Heart left ventricle (tissue), 16 donors: ENCODE data around the gene ANK3. TPM values are rescaled to one million over a fixed set of nuclear protein-coding genes. Genes with fewer than 3 reads are reported as not detected.

ENCODE experiments used
- ATAC-seq, 4 donors: fragments of 200-7000 bp; cut with Tn5 transposase; one replicate each; pipeline ENCODE4 v1.9.1; 2020 to 2022; ENCODE audit warnings: moderate library complexity in 4 of 4, mild to moderate bottlenecking in 3 of 4, moderate number of reproducible peaks in 1 of 4
- DNase-seq, 5 donors: peaks; one replicate each; pipeline ENCODE4 v3.0.0-alpha.2; 2020
- H3K27ac ChIP-seq, 12 donors: fragments of 200-600 bp; sonication (generic) in 4 of 12; one replicate each; pipeline versions ENCODE4 v1.5.0 to v1.8.0; 2016 to 2022; ENCODE audit warnings: mild to moderate bottlenecking in 2 of 12
- H3K27me3 ChIP-seq, 9 donors: fragments of 200-600 bp; sonication (generic) in 2 of 9; one replicate each; pipeline versions ENCODE4 v1.5.1 to v1.8.0; 2016 to 2022; ENCODE audit warnings: mild to moderate bottlenecking in 3 of 9
- H3K36me3 ChIP-seq, 9 donors: fragments of 200-600 bp; sonication (generic) in 2 of 9; one replicate each; pipeline versions ENCODE4 v1.5.0 to v1.8.0; 2018 to 2022; ENCODE audit warnings: mild to moderate bottlenecking in 2 of 9
- H3K4me1 ChIP-seq, 12 donors: fragments of 200-600 bp; sonication (generic) in 4 of 12; one replicate each; pipeline versions ENCODE4 v1.5.0 to v1.8.0; 2016 to 2022; ENCODE audit warnings: mild to moderate bottlenecking in 3 of 12
- H3K4me3 ChIP-seq, 12 donors: fragments of 200-600 bp; sonication (generic) in 4 of 12; one replicate each; pipeline versions ENCODE4 v1.5.0 to v1.8.0; 2017 to 2022; ENCODE audit warnings: mild to moderate bottlenecking in 9 of 12, moderate library complexity in 4 of 12
- H3K9me3 ChIP-seq, 12 donors: fragments of 200-600 bp; sonication (generic) in 4 of 12; one replicate each; pipeline versions ENCODE4 v1.5.0 to v1.8.0; 2016 to 2022; ENCODE audit warnings: mild to moderate bottlenecking in 1 of 12
- POLR2A ChIP-seq, 2 donors: fragments of 450-650 bp; IDR thresholded peaks; one replicate each; pipeline ENCODE4 v1.6.1; 2017; ENCODE audit warnings: antibody characterized with exemption in 2 of 2, mild to moderate bottlenecking in 2 of 2, moderate library complexity in 2 of 2
- WGBS, 4 donors: extraction: QIAGEN DNeasy Blood & Tissue Kit in 2 of 4; methylation state at CpG; one replicate each; pipeline versions ENCODE4 v1.1.5 to v1.1.7; 2013 to 2018; 5-methylcytosine and 5-hydroxymethylcytosine counted together
- intact Hi-C, 10 donors: fragments of 100-400 bp; cut with DNase I; formaldehyde crosslinking; loops; one replicate each; pipeline versions ENCODE4 v1.11.1 to v1.14.2; 2022
- polyA plus RNA-seq, 2 donors: library from polyadenylated mRNA; stranded (reverse); fragments of 200-250 nt; gene quantifications; one replicate each; pipeline ENCODE4 v1.2.3, GENCODE V29; 2013
- total RNA-seq, 9 donors: library from RNA; depleted of rRNA in 2 of 9; stranded (reverse); fragments of >200 nt in 2 of 9; fragmentation: NEBNext Ultra II Directional in 3 of 9; extraction: Animal tissue kit (Norgen Biotek cat#: 25700) in 3 of 9; gene quantifications; one replicate each; pipeline versions ENCODE4 v1.1.0 to v1.2.4, GENCODE V29; 2016 to 2023
- TF ChIP-seq, protein P1 (sequence below), 12 donors: fragments of 200-600 bp; sonication (generic) in 4 of 12; IDR thresholded peaks; one replicate each; pipeline versions ENCODE4 v1.5.0 to v1.8.0; 2018 to 2022; ENCODE audit warnings: antibody characterized with exemption in 12 of 12, mild to moderate bottlenecking in 5 of 12
- donor health status: ischemic (EF 13 %, LVEDD 7.1; RV severe dilation, severe dysfunction).
- donor health status: healthy with polysubstance abuse.
- donor health status: DM: no; HTN: yes; CAD: no.
- donor health status: DM: no; HTN: no; CAD: no.
- donor health status: ischemic (EF 25% LVEDD 6.9; RV normal size, moderate dysfunction).
- donor health status: ischemic (EF 25% LVEDD 5.7; RV mildly dilated, moderate dysfunction).
- donor health status: healthy.
- donor health status: DM: yes; HTN: yes; CAD: no.
- donor health status: ischemic (EF 35%, LVEDD 5.7; RV mildly dilated, moderate dysfunction).
- donor health status: nonischemic (EF 11% LVEDD 7.7; RV severe dilation, severe dysfunction).
- donor health status: DM: yes; HTN: yes; CAD: no.
- donor health status: PGD.
- donor health status: ischemic (EF 29% LVEDD 5.4; RV normal size, mild dysfunction).
- donor health status: nonischemic (EF 23%, LVEDD 6.1; RV moderate dilation, normal function).

Gene ANK3
- total and polyA plus RNA-seq, 11 donors: 33.8 to 576 (median 239) TPM

DNA sequence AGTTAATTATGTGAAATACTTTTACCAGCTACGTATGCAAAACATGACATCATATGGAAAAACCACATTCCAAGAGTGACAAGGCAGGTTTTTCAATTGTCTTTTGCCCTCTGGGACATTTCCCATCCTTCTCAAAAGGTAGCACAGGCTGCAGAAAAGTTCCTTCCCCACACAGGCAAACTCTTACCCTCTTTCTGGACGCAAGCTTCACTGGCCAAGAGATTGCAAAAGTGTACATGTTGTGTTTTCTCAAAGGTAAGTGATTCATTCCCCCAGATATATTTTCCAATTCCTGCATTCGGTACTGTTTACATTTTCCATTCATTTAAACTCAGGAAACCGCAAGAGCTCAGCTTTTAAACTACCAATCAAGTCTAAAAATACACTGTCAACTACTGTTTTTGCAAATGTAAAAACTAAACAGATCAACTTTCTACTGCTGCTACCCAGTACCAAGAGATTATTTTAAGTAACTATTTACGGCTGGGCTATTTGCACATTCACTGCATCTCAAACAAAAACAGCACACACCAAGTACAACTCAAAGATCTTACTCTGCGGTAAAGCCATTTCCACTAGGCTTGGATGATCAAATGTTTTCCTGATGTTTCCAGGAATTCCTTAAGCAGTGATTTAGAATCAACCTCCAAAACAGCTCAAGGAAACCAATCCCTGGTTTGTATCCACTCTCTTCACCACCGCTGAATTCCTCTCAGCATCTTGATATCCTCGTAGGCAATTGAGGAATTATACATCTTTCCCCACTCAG lies 249.7 kb downstream of the ANK3 start:
- TF ChIP-seq, protein P1, sequence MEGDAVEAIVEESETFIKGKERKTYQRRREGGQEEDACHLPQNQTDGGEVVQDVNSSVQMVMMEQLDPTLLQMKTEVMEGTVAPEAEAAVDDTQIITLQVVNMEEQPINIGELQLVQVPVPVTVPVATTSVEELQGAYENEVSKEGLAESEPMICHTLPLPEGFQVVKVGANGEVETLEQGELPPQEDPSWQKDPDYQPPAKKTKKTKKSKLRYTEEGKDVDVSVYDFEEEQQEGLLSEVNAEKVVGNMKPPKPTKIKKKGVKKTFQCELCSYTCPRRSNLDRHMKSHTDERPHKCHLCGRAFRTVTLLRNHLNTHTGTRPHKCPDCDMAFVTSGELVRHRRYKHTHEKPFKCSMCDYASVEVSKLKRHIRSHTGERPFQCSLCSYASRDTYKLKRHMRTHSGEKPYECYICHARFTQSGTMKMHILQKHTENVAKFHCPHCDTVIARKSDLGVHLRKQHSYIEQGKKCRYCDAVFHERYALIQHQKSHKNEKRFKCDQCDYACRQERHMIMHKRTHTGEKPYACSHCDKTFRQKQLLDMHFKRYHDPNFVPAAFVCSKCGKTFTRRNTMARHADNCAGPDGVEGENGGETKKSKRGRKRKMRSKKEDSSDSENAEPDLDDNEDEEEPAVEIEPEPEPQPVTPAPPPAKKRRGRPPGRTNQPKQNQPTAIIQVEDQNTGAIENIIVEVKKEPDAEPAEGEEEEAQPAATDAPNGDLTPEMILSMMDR (IDR thresholded peaks at IDR 0.05): no peak
- TF ChIP-seq POLR2A (IDR thresholded peaks at IDR 0.05): no peak

DNA sequence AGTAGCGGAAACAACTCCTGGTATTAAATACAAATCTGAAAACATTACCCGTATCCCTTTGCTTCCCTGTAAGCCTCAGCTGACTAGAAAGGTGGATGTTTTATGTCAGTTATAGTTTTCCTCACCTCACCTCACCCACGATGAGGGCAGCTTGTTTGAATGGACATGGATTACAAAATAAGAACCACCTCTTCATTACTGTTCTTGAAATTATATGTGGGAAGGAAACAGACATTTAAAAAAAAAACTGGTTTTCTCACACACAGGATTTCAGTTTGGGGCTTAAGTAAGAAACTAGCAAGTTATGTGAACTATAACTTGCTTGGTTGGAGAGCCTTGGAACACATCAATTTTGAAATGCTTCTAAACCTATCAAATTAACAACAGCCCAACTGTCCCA lies 250.4 kb downstream of the ANK3 start:
- Histone ChIP-seq H3K4me3 (peak overlapping the region in 10 of 12 donors; percentile 8 to 46 (median 38)), H3K9me3 (no peaks in the 10 kb centered on the region), H3K4me1 (peaks cover 0 to 29% (median 6%) of the 10 kb centered on the region in 12 donors), H3K27me3 (no peaks in the 10 kb centered on the region), H3K36me3 (peaks cover 0 to 8% (median 0%) of the 10 kb centered on the region in 9 donors), H3K27ac (peak overlapping the region in 6 of 12 donors; percentile 71 to 84 (median 76))
- 38 to 55% (median 42%) methylated on average over 3 of the region's 3 CpGs for WGBS, 4 donors
- no peak for ATAC-seq
- TF ChIP-seq, protein P1 (IDR thresholded peaks at IDR 0.05): no peak
- DNase-seq: no peak
- intact Hi-C loops: no loop called here

More for the DNA sequence above, 249.7 kb downstream of the ANK3 start:
- H3K27me3 ChIP-seq: no peaks in the 10 kb centered on the region
- WGBS, 4 donors: 14 to 16% (median 15%) methylated on average over 8 of the region's 8 CpGs
- H3K4me1 ChIP-seq: peaks cover 0 to 22% (median 5%) of the 10 kb centered on the region in 12 donors
- no peak for DNase-seq
- H3K36me3 ChIP-seq: peaks cover 0 to 7% (median 0%) of the 10 kb centered on the region in 9 donors
- ATAC-seq: peak in 1 of 4 donors; percentile 3
- H3K27ac ChIP-seq: peak overlapping the region; percentile 15 to 84 (median 76)
- H3K4me3 ChIP-seq: peak overlapping the region; percentile 1 to 46 (median 32)
- intact Hi-C loops: no loop called here
- no peaks in the 10 kb centered on the region for H3K9me3 ChIP-seq

DNA sequence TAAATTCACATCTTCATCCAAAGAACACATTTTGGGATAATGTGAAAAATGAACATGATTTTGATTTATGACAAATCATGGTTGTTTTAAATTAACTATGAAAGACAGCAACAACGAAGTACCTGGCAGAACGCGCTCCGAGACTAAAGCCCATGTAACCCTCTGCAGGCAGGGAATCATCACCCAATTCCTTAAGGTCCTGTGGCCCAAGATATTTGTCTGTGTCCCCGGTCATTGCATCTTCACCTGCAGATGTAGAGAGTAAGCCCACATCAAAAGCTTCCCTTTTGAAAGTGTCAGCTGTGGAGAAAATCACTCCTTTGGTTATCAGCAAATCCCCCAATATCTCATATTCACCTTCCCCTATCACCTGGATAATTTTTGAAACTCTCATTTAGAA lies 250.8 kb downstream of the ANK3 start:
- no peak for ATAC-seq
- peak overlapping the region in 4 of 12 donors; percentile 12 to 43 (median 28) for H3K4me3 ChIP-seq

DNA sequence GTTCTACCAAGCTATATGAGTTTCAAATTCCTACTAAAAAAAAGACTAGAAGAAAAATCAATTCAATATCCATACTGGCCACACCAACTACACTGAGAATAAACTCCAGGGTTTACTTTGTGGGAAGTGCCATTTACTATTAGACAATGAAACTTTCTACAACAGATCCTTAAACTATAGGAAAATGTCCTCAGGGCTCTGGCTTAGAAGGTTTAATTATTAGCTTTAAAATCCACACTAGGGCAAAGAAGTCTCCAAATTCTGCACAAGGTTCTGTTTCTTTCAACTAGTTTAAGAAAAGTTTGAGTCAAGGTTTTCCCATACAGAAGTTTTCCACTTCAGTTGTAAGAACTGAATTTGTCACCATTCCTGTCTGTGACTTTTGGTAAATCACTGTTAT lies 251.6 kb downstream of the ANK3 start:
- Histone ChIP-seq H3K9me3 (no peaks in the 10 kb centered on the region), H3K4me1 (peaks cover 0 to 30% (median 6%) of the 10 kb centered on the region in 12 donors), H3K36me3 (peaks cover 0 to 13% (median 0%) of the 10 kb centered on the region in 9 donors), H3K4me3 (no peak overlapping the region), H3K27me3 (no peaks in the 10 kb centered on the region), H3K27ac (no peak overlapping the region)
- intact Hi-C loops: no loop called here
- no peak for TF ChIP-seq POLR2A (IDR thresholded peaks at IDR 0.05)
- TF ChIP-seq, protein P1 (IDR thresholded peaks at IDR 0.05): no peak
- DNase-seq (no peak), ATAC-seq (no peak)

More for the DNA sequence above, 250.8 kb downstream of the ANK3 start:
- DNase-seq: no peak
- intact Hi-C loops: no loop called here
- H3K36me3 ChIP-seq: peaks cover 0 to 8% (median 0%) of the 10 kb centered on the region in 9 donors
- H3K9me3 ChIP-seq: no peaks in the 10 kb centered on the region
- no peaks in the 10 kb centered on the region for H3K27me3 ChIP-seq
- TF ChIP-seq, protein P1 (IDR thresholded peaks at IDR 0.05): no peak
- no peak for TF ChIP-seq POLR2A (IDR thresholded peaks at IDR 0.05)
- H3K4me1 ChIP-seq: peaks cover 0 to 30% (median 6%) of the 10 kb centered on the region in 12 donors
- WGBS, 4 donors: 77 to 87% (median 77%) methylated on average over 5 of the region's 5 CpGs
- peak overlapping the region in 1 of 12 donors; percentile 71 for H3K27ac ChIP-seq
